ENCODE results near the gene SUPT6H. TPM values are rescaled to one million over a fixed set of nuclear protein-coding genes. Genes with fewer than 3 reads are reported as not detected.
"Not testable (repeated sequence)": the region's sequence is repeated elsewhere in the genome, so short reads cannot be mapped to it uniquely, and the experiment has no call there.

SUPT6H gene
- total RNA-seq, 1 donor from 2014 or later, result 52.4 TPM

- DNase-seq (ENCODE audit: low read depth, low spot score), result no peak
Observed at GRCh38 chr17:28735242-28735722, 73.3 kb downstream of the SUPT6H start.

- DNase-seq (ENCODE audit: low read depth, low spot score), result not testable (repeated sequence)
Observed at GRCh38 chr17:28735913-28736769, 74.1 kb downstream of the SUPT6H start.

GRCh38 chr17:28737316-28737715 is 75.3 kb downstream of the SUPT6H start:
- DNase-seq (ENCODE audit: low read depth, low spot score), result no peak

- no peak for DNase-seq (ENCODE audit: low read depth, low spot score)
Observed at GRCh38 chr17:28737770-28738679, 76.0 kb downstream of the SUPT6H start.

- DNase-seq (ENCODE audit: low read depth, low spot score), result no peak
Observed at GRCh38 chr17:28738680-28739384, 76.8 kb downstream of the SUPT6H start.

- no peak for DNase-seq (ENCODE audit: low read depth, low spot score)
Observed at GRCh38 chr17:28740406-28741357, 78.7 kb downstream of the SUPT6H start.

GRCh38 chr17:28741358-28742349 is 79.6 kb downstream of the SUPT6H start:
- DNase-seq (ENCODE audit: low read depth, low spot score), result no peak

GRCh38 chr17:28743243-28744103 is 81.5 kb downstream of the SUPT6H start, which contains the start of gene TRAF4:
Gene TRAF4, plus strand, starts transcription at chr17:28744011. Its CDS starts 102 bp downstream, at chr17:28744113.
- no peak for DNase-seq (ENCODE audit: low read depth, low spot score)

GRCh38 chr17:28744104-28744971 is 82.3 kb downstream of the SUPT6H start:
- DNase-seq (ENCODE audit: low read depth, low spot score), result no peak

- no peak for DNase-seq (ENCODE audit: low read depth, low spot score)
Observed at GRCh38 chr17:28744972-28745785, 83.2 kb downstream of the SUPT6H start.

GRCh38 chr17:28745786-28746411 is 83.9 kb downstream of the SUPT6H start:
- DNase-seq (ENCODE audit: low read depth, low spot score), result no peak

- DNase-seq (ENCODE audit: low read depth, low spot score), result no peak
Observed at GRCh38 chr17:28746611-28747050, 84.6 kb downstream of the SUPT6H start.

GRCh38 chr17:28747051-28747691 is 85.2 kb downstream of the SUPT6H start:
- no peak for DNase-seq (ENCODE audit: low read depth, low spot score)

GRCh38 chr17:28747801-28748750 is 86.1 kb downstream of the SUPT6H start:
- DNase-seq (ENCODE audit: low read depth, low spot score), result no peak

All from pulmonary artery endothelial cell (primary cell).